H9 (cell line): ENCODE data around the gene TNFRSF6B. TPM values are rescaled to one million over a fixed set of nuclear protein-coding genes. Genes with fewer than 3 reads are reported as not detected.

Source experiments
- DNase-seq: peaks from one replicate; pipeline ENCODE4 v3.0.0-alpha.2; 2017
- H2AFZ ChIP-seq: one replicate; pipeline ENCODE4 v1.6.1; 2013; ENCODE audit warnings: mild to moderate bottlenecking, low read length, control low read depth, moderate library complexity
- H2AK5ac ChIP-seq: 2 replicates; pipeline ENCODE4 v1.6.1; 2013; ENCODE audit warnings: low read length, control low read depth, mixed read lengths; ENCODE audit not compliant: insufficient read length
- H2BK120ac ChIP-seq: one replicate; pipeline ENCODE4 v1.6.1; 2013; ENCODE audit warnings: low read depth, mild to moderate bottlenecking, low read length, control low read depth, inconsistent platforms; ENCODE audit not compliant: poor library complexity, severe bottlenecking
- H2BK12ac ChIP-seq: 2 replicates; pipeline ENCODE4 v1.6.1; 2013; ENCODE audit warnings: low read length, control low read depth, mixed read lengths, low read depth; ENCODE audit not compliant: insufficient read length
- H2BK15ac ChIP-seq: 2 replicates; pipeline ENCODE4 v1.6.1; 2013; ENCODE audit warnings: low read depth, low read length, control low read depth
- H2BK20ac ChIP-seq: one replicate; pipeline ENCODE4 v1.6.1; 2013; ENCODE audit warnings: low read depth, mild to moderate bottlenecking, low read length, control low read depth, inconsistent platforms; ENCODE audit not compliant: poor library complexity, severe bottlenecking
- H2BK5ac ChIP-seq: 2 replicates; pipeline ENCODE4 v1.6.1; 2013; ENCODE audit warnings: low read length, control low read depth, mixed read lengths; ENCODE audit not compliant: insufficient read length
- H3K14ac ChIP-seq: 2 replicates; pipeline ENCODE4 v1.6.1; 2013; ENCODE audit warnings: low read length, control low read depth; ENCODE audit not compliant: insufficient read depth
- H3K18ac ChIP-seq: 2 replicates; pipeline ENCODE4 v1.6.1; 2013; ENCODE audit warnings: low read depth, mild to moderate bottlenecking, mixed read lengths, low read length, control low read depth; ENCODE audit not compliant: insufficient read length
- H3K23ac ChIP-seq: 2 replicates; pipeline ENCODE4 v1.6.1; 2013; ENCODE audit warnings: low read length, control low read depth, mixed read lengths, low read depth; ENCODE audit not compliant: insufficient read length
- H3K23me2 ChIP-seq: 2 replicates; pipeline ENCODE4 v1.6.1; 2013; ENCODE audit warnings: low read depth, mild to moderate bottlenecking, mixed read lengths, low read length, control low read depth; ENCODE audit not compliant: insufficient read length, poor library complexity, severe bottlenecking
- H3K27ac ChIP-seq: 2 replicates; pipeline ENCODE4 v1.5.1; 2013; ENCODE audit warnings: low read length, control low read depth, mixed read lengths, low read depth; ENCODE audit not compliant: insufficient read length
- H3K27me3 ChIP-seq: 2 replicates; pipeline ENCODE4 v1.6.1; 2013; ENCODE audit warnings: low read length, control low read depth, inconsistent platforms; ENCODE audit not compliant: insufficient read depth
- H3K4ac ChIP-seq: 2 replicates; pipeline ENCODE4 v1.6.1; 2013; ENCODE audit warnings: low read depth, mild to moderate bottlenecking, control low read depth, inconsistent platforms, low read length, moderate library complexity
- H3K4me1 ChIP-seq: 2 replicates; pipeline ENCODE4 v1.6.1; 2013; ENCODE audit warnings: low read length, control low read depth, inconsistent platforms; ENCODE audit not compliant: insufficient read depth
- H3K4me2 ChIP-seq: 2 replicates; pipeline ENCODE4 v1.6.1; 2013; ENCODE audit warnings: low read length, control low read depth, mixed read lengths; ENCODE audit not compliant: insufficient read length, insufficient read depth
- H3K56ac ChIP-seq: 2 replicates; pipeline ENCODE4 v1.6.1; 2013; ENCODE audit warnings: low read depth, mild to moderate bottlenecking, mixed read lengths, low read length, control low read depth; ENCODE audit not compliant: insufficient read length
- H3K79me1 ChIP-seq: 2 replicates; pipeline ENCODE4 v1.6.1; 2013; ENCODE audit warnings: low read depth, mild to moderate bottlenecking, moderate library complexity, low read length, control low read depth, inconsistent platforms; ENCODE audit not compliant: insufficient read depth, poor library complexity, severe bottlenecking
- H3K79me2 ChIP-seq: 2 replicates; pipeline ENCODE4 v1.6.1; 2013; ENCODE audit warnings: low read length, control low read depth, inconsistent platforms; ENCODE audit not compliant: insufficient read depth
- H3K9ac ChIP-seq: 2 replicates; pipeline ENCODE4 v1.6.1; 2013; ENCODE audit warnings: low read length, control low read depth, mixed read lengths; ENCODE audit not compliant: insufficient read length; ENCODE audit errors: extremely low read depth
- H3K9me3 ChIP-seq: one replicate; pipeline ENCODE4 v1.6.1; 2013; ENCODE audit warnings: low read depth, low read length, inconsistent platforms; ENCODE audit not compliant: control insufficient read depth
- H3T11ph ChIP-seq: one replicate; pipeline ENCODE4 v1.6.1; 2013; ENCODE audit warnings: mild to moderate bottlenecking, low read length, control low read depth, inconsistent platforms
- H4K20me1 ChIP-seq: one replicate; pipeline ENCODE4 v1.6.1; 2013; ENCODE audit not compliant: control insufficient read depth, insufficient read length, insufficient read depth
- H4K5ac ChIP-seq: 2 replicates; pipeline ENCODE4 v1.6.1; 2013; ENCODE audit warnings: low read depth, mild to moderate bottlenecking, mixed read lengths, low read length, control low read depth; ENCODE audit not compliant: insufficient read length
- H4K8ac ChIP-seq: replicated peaks from 2 replicates; pipeline ENCODE4 v1.6.1; 2013; ENCODE audit warnings: low read length, control low read depth, mixed read lengths, low read depth; ENCODE audit not compliant: insufficient read length
- H4K91ac ChIP-seq: 2 replicates; pipeline ENCODE4 v1.6.1; 2013; ENCODE audit warnings: low read depth, mild to moderate bottlenecking, moderate library complexity, mixed read lengths, low read length, control low read depth; ENCODE audit not compliant: insufficient read length
- H3K27ac Mint-ChIP-seq, 3 experiments: 2 replicates in 2 of 3; 3 replicates in 1 of 3; pipeline ENCODE4 v1.8.0; 2020 to 2021; ENCODE audit warnings: mixed read lengths in 3 of 3, mild to moderate bottlenecking in 1 of 3, moderate library complexity in 1 of 3
- H3K27me3 Mint-ChIP-seq: 2 replicates; pipeline ENCODE4 v1.8.0; 2021; ENCODE audit warnings: low read depth, mild to moderate bottlenecking, moderate library complexity, mixed read lengths
- H3K36me3 Mint-ChIP-seq, 3 experiments: 2 replicates in 2 of 3; 3 replicates in 1 of 3; pipeline ENCODE4 v1.8.0; 2020 to 2021; ENCODE audit warnings: low read depth in 3 of 3, mixed read lengths in 3 of 3; ENCODE audit not compliant: insufficient read depth in 1 of 3
- H3K4me1 Mint-ChIP-seq, 2 experiments: 2 replicates each; pipeline ENCODE4 v1.8.0; 2020; ENCODE audit warnings: mixed read lengths in 2 of 2
- H3K4me3 Mint-ChIP-seq, 2 experiments: 2 replicates in 1 of 2; 3 replicates in 1 of 2; pipeline ENCODE4 v1.8.0; 2020 to 2021; ENCODE audit warnings: mild to moderate bottlenecking in 2 of 2, mixed read lengths in 2 of 2, moderate library complexity in 1 of 2
- H3K9me3 Mint-ChIP-seq, 2 experiments: 2 replicates in 1 of 2; 3 replicates in 1 of 2; pipeline ENCODE4 v1.8.0; 2020; ENCODE audit warnings: mild to moderate bottlenecking in 2 of 2, mixed read lengths in 2 of 2, moderate library complexity in 1 of 2
- CTCF ChIP-seq: fragments of 200-600 bp; sonication (generic); conservative IDR thresholded peaks from 3 replicates; pipeline ENCODE4 v1.8.0; 2021; ENCODE audit warnings: antibody characterized with exemption, mild to moderate bottlenecking
- WGBS: extraction: QIAGEN DNeasy Blood & Tissue Kit; methylation state at CpG from one replicate; pipeline ENCODE4 v1.1.7; 2013; ENCODE audit warnings: missing lambda C conversion rate, low lambda C conversion rate, mixed read lengths; ENCODE audit not compliant: insufficient read length; ENCODE audit errors: extremely low coverage; 5-methylcytosine and 5-hydroxymethylcytosine counted together
- total RNA-seq: library from RNA; stranded (reverse); gene quantifications from 2 replicates; pipeline ENCODE4 v1.2.1, GENCODE V29; 2021

Gene TNFRSF6B
- total RNA-seq, 1 experiment from 2014 or later: not detected

- Histone ChIP-seq H2BK120ac (no peak overlapping the region), H4K8ac (no peak overlapping the region), H2BK12ac (no peak overlapping the region), H3K9me3 (no peaks in the 10 kb centered on the region), H2AFZ (no peak overlapping the region), H3K27ac (no peak overlapping the region), H3K23me2 (peaks cover 7% of the 10 kb centered on the region), H3K4me2 (no peak overlapping the region), H3K9ac (no peak overlapping the region), H4K91ac (no peak overlapping the region), H2BK5ac (no peak overlapping the region), H3K27me3 (no peaks in the 10 kb centered on the region; the same call in 1 of the 2 replicates), H3K79me1 (no peaks in the 10 kb centered on the region), H4K20me1 (no peaks in the 10 kb centered on the region), H3K4ac (no peak overlapping the region), H2AK5ac (no peak overlapping the region), H3K14ac (no peak overlapping the region), H3K18ac (no peak overlapping the region), H3K79me2 (no peaks in the 10 kb centered on the region), H2BK15ac (no peak overlapping the region), H3K23ac (no peak overlapping the region), H3T11ph (no peak overlapping the region), H3K4me1 (no peaks in the 10 kb centered on the region; the same call in 1 of the 2 replicates), H2BK20ac (no peak overlapping the region), H4K5ac (no peak overlapping the region), H3K56ac (no peak overlapping the region)
- no CpG with 5 or more reads among the region's 26 CpGs for WGBS
- H3K27ac Mint-ChIP-seq: no peak overlapping the region
- H3K9me3 Mint-ChIP-seq: no peaks in the 10 kb centered on the region
- no peak for TF ChIP-seq CTCF
- peaks cover 5 to 15% of the 10 kb centered on the region in 2 experiments for H3K4me1 Mint-ChIP-seq
- H3K4me3 Mint-ChIP-seq: no peak overlapping the region
- DNase-seq: no peak
- no peaks in the 10 kb centered on the region for H3K27me3 Mint-ChIP-seq
- H3K36me3 Mint-ChIP-seq: peaks cover 27 to 59% (median 51%) of the 10 kb centered on the region in 3 experiments
Measured at GRCh38 chr20:63663332-63664066, 33.0 kb upstream of the TNFRSF6B start.
